ENCODE measurements around the gene LIPA. TPM values are rescaled to one million over a fixed set of nuclear protein-coding genes. Genes with fewer than 3 reads are reported as not detected.

LIPA gene
- total RNA-seq, 1 donor from 2014 or later, result 44.1 TPM

GRCh38 chr10:89245802-89246201 is 5.8 kb downstream of the LIPA start:
- Mint-ChIP-seq H3K4me1 (ENCODE audit: low read depth) (peaks cover 4% of the 10 kb centered on the region), H3K4me3 (ENCODE audit: unreplicated experiment) (no peak overlapping the region), H3K27me3 (ENCODE audit: low read depth) (no peaks in the 10 kb centered on the region), H3K36me3 (ENCODE audit: low read depth) (no peaks in the 10 kb centered on the region), H3K9me3 (ENCODE audit: low read depth) (no peaks in the 10 kb centered on the region), H3K27ac (ENCODE audit: unreplicated experiment) (no peak overlapping the region)
- DNase-seq (ENCODE audit: low spot score), result no peak
- TF ChIP-seq CTCF (IDR thresholded peaks at IDR 0.05), result peak; percentile 17

GRCh38 chr10:89242840-89243568 is 8.6 kb downstream of the LIPA start:
- H3K27me3 Mint-ChIP-seq (ENCODE audit: low read depth), result no peaks in the 10 kb centered on the region
- H3K9me3 Mint-ChIP-seq (ENCODE audit: low read depth), result no peaks in the 10 kb centered on the region
- DNase-seq (ENCODE audit: low spot score), result no peak
- H3K4me1 Mint-ChIP-seq (ENCODE audit: low read depth), result no peaks in the 10 kb centered on the region
- no peak overlapping the region for H3K4me3 Mint-ChIP-seq (ENCODE audit: unreplicated experiment)
- no peaks in the 10 kb centered on the region for H3K36me3 Mint-ChIP-seq (ENCODE audit: low read depth)
- no peak for TF ChIP-seq CTCF (IDR thresholded peaks at IDR 0.05)
- H3K27ac Mint-ChIP-seq (ENCODE audit: unreplicated experiment), result no peak overlapping the region

GRCh38 chr10:89242345-89242684 is 9.3 kb downstream of the LIPA start:
- no peak for DNase-seq (ENCODE audit: low spot score)
- Mint-ChIP-seq H3K36me3 (ENCODE audit: low read depth) (no peaks in the 10 kb centered on the region), H3K4me1 (ENCODE audit: low read depth) (no peaks in the 10 kb centered on the region), H3K27ac (ENCODE audit: unreplicated experiment) (no peak overlapping the region), H3K27me3 (ENCODE audit: low read depth) (no peaks in the 10 kb centered on the region), H3K4me3 (ENCODE audit: unreplicated experiment) (no peak overlapping the region), H3K9me3 (ENCODE audit: low read depth) (no peaks in the 10 kb centered on the region)
- TF ChIP-seq CTCF (IDR thresholded peaks at IDR 0.05), result no peak

GRCh38 chr10:89241486-89242344 is 9.9 kb downstream of the LIPA start:
- no peak for DNase-seq (ENCODE audit: low spot score)
- Mint-ChIP-seq H3K4me3 (ENCODE audit: unreplicated experiment) (no peak overlapping the region), H3K27ac (ENCODE audit: unreplicated experiment) (no peak overlapping the region)

More at GRCh38 chr10:89241486-89242344, 9.9 kb downstream of the LIPA start:
- TF ChIP-seq CTCF (IDR thresholded peaks at IDR 0.05), result no peak
- Mint-ChIP-seq H3K9me3 (ENCODE audit: low read depth) (no peaks in the 10 kb centered on the region), H3K27me3 (ENCODE audit: low read depth) (no peaks in the 10 kb centered on the region), H3K4me1 (ENCODE audit: low read depth) (no peaks in the 10 kb centered on the region), H3K36me3 (ENCODE audit: low read depth) (no peaks in the 10 kb centered on the region)
